ENCODE results near the gene COQ2. TPM values are rescaled to one million over a fixed set of nuclear protein-coding genes. Genes with fewer than 3 reads are reported as not detected.

The COQ2 gene
- total and polyA plus RNA-seq, 10 donors = 5.4 to 26.9 (median 22.8) TPM

DNA sequence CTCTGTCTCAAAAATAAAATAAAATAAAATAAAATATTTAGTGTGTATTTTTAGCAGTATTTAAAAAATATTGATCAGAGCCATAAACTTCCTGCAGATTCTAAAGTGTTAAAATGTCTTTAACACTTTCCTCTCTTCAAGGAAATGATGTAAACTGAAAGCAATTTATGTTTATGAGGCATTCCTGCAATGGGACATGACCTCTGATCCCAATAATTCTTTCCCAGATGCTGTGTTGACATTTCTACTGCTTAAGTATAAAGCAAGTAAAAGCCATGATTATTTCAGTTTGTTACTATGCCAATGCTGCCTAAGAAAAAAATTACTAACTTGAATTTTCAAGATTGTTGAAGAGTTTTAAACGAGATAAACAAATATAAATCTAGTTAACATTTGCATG lies 29.0 kb downstream of the COQ2 start:
- TF ChIP-seq, protein P1, sequence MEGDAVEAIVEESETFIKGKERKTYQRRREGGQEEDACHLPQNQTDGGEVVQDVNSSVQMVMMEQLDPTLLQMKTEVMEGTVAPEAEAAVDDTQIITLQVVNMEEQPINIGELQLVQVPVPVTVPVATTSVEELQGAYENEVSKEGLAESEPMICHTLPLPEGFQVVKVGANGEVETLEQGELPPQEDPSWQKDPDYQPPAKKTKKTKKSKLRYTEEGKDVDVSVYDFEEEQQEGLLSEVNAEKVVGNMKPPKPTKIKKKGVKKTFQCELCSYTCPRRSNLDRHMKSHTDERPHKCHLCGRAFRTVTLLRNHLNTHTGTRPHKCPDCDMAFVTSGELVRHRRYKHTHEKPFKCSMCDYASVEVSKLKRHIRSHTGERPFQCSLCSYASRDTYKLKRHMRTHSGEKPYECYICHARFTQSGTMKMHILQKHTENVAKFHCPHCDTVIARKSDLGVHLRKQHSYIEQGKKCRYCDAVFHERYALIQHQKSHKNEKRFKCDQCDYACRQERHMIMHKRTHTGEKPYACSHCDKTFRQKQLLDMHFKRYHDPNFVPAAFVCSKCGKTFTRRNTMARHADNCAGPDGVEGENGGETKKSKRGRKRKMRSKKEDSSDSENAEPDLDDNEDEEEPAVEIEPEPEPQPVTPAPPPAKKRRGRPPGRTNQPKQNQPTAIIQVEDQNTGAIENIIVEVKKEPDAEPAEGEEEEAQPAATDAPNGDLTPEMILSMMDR (IDR thresholded peaks at IDR 0.05 in 8 of 11, conservative IDR thresholded peaks at IDR 0.05 in 3 of 11) = no peak
- no peak for TF ChIP-seq POLR2A (IDR thresholded peaks at IDR 0.05)
- TF ChIP-seq POLR2AphosphoS5 (IDR thresholded peaks at IDR 0.05) = no peak
- Histone ChIP-seq H3K36me3 (peaks cover 0 to 5% (median 0%) of the 10 kb centered on the region in 6 donors), H3K4me1 (peaks cover 19 to 98% (median 55%) of the 10 kb centered on the region in 6 donors), H3K27ac (peak overlapping the region; percentile 37 to 84 (median 76)), H3K27me3 (replicated peaks in 1 of 7) (no peaks in the 10 kb centered on the region), H3K4me3 (no peak overlapping the region), H3K9me3 (no peaks in the 10 kb centered on the region)
- DNase-seq = no peak
- 43 to 67% (median 56%) methylated on average over 1 of the region's 1 CpG for WGBS, 5 donors
- intact Hi-C loops (cut with DNase I; ENCODE audit: low total_unique reads) = loop anchor here (5.0 kb wide), 1 partner anchor 183 kb away; no protein-coding TSS in a partner anchor

DNA sequence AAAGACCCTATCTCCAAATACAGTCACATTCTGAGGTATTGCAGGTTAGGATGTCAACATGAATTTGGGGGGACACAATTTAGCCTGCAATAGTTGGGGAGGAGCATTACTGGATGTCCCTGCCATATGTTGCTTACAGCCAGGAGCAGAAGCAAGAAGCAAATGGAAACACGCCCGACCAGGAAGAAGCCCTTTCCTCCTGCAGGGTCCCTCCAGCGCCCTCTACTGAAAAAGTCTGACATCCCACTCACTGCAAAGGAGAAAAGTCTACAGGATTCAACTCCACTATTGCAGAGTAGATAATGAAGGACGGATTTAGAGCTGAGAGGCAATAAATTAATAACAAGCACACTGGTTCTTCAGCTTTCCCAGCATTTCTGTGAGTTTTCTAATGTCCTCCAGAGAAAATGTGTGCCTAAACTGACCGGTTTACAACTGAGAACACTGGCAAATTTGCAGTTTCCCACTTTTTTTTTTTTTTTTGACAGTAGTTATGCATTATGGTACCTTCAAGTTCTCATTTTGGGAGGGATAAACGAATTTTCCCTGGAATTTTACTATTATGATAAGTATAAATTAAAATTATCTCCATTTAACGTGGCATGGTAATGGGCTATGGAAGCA lies 31.7 kb downstream of the COQ2 start:
- Histone ChIP-seq H3K27me3 (replicated peaks in 1 of 7) (no peaks in the 10 kb centered on the region), H3K9me3 (no peaks in the 10 kb centered on the region), H3K36me3 (peaks cover 0 to 2% (median 0%) of the 10 kb centered on the region in 6 donors), H3K27ac (peak overlapping the region in 3 of 8 donors; percentile 37 to 62 (median 41)), H3K4me3 (no peak overlapping the region), H3K4me1 (peaks cover 19 to 71% (median 40%) of the 10 kb centered on the region in 6 donors)
- intact Hi-C loops (cut with DNase I; ENCODE audit: low total_unique reads) = no loop called here
- TF ChIP-seq POLR2AphosphoS5 (IDR thresholded peaks at IDR 0.05) = peak in 1 of 3 donors; percentile 72
- TF ChIP-seq, protein P1 (IDR thresholded peaks at IDR 0.05 in 8 of 11, conservative IDR thresholded peaks at IDR 0.05 in 3 of 11) = peak; percentile 56 to 86 (median 79)
- TF ChIP-seq POLR2A (IDR thresholded peaks at IDR 0.05) = no peak
- DNase-seq = peak; percentile 83
- WGBS, 5 donors = 27 to 30% (median 29%) methylated on average over 7 of the region's 7 CpGs

DNA sequence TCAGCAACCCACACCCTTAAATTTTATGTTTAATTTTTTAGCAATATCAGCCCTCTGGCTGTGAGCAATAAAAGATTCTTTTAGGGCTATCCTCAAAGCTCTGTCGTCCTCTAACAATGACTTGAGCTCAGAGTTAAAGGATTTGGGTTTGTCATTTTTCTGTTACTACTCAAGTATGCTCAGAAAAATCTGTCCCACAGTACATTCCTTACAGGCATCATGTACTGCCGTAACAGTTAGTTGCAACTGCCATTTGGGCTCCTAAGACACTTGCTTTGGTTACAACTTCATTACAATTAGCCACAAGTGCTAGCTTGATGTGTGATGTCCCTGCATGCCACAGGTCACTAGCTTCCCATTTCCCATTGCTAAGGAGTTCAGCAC lies 33.2 kb downstream of the COQ2 start:
- no peak overlapping the region for H3K4me3 ChIP-seq
- DNase-seq = no peak
- no peaks in the 10 kb centered on the region for H3K27me3 ChIP-seq (replicated peaks in 1 of 7)
- 52 to 96% (median 86%) methylated on average over 2 of the region's 2 CpGs for whole genome bisulfite sequencing, 5 donors
- TF ChIP-seq, protein P1 (IDR thresholded peaks at IDR 0.05 in 8 of 11, conservative IDR thresholded peaks at IDR 0.05 in 3 of 11) = no peak
- TF ChIP-seq POLR2AphosphoS5 (IDR thresholded peaks at IDR 0.05) (no peak), POLR2A (IDR thresholded peaks at IDR 0.05) (no peak)
- no peaks in the 10 kb centered on the region for H3K36me3 ChIP-seq
- H3K9me3 ChIP-seq = no peaks in the 10 kb centered on the region
- intact Hi-C loops (cut with DNase I; ENCODE audit: low total_unique reads) = no loop called here
- peak overlapping the region in 3 of 8 donors; percentile 37 to 62 (median 41) for H3K27ac ChIP-seq
- peaks cover 16 to 63% (median 34%) of the 10 kb centered on the region in 6 donors for H3K4me1 ChIP-seq

DNA sequence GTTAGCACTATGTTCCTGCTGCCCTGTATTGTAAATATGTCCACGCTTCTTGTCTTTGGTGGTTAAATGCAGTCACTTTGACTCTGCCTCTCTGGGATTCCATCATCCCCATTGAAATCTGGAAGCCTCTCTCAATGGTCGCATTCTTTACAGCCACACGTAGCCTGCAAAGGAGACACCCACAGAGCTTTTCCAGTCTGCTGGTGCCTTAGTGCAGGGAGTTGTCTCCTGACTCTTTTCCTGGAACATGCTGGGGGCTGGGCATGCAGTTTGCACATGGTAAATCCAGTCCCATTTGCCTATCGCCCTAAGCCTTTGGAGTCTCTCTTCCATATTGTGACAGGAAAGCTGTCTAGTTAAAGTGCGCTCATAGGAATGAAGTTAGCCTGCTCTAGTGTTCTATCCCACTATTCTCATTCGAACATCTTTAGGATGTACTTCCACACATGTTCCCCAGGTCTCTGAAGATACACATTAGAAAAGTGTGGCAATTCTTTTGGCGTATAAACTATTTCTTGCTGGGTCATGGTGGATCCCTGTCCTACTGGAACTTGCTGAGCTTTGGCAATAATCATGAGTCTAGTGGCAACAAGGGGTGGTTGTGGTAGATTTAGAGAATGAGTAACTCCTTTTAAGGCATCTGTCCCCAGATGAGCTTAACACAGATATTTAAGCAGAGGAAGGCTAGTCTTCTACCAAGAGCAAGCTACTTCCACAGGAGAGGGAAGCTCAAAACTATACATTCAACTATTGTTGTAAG lies 33.7 kb downstream of the COQ2 start:
- TF ChIP-seq POLR2A (IDR thresholded peaks at IDR 0.05) (no peak), POLR2AphosphoS5 (IDR thresholded peaks at IDR 0.05) (no peak)
- TF ChIP-seq, protein P1 (IDR thresholded peaks at IDR 0.05 in 8 of 11, conservative IDR thresholded peaks at IDR 0.05 in 3 of 11) = no peak
- WGBS, 5 donors = 75 to 94% (median 88%) methylated on average over 7 of the region's 7 CpGs
- Histone ChIP-seq H3K27ac (peak overlapping the region in 3 of 8 donors; percentile 37 to 62 (median 41)), H3K4me3 (no peak overlapping the region), H3K36me3 (no peaks in the 10 kb centered on the region), H3K27me3 (replicated peaks in 1 of 7) (no peaks in the 10 kb centered on the region), H3K9me3 (no peaks in the 10 kb centered on the region), H3K4me1 (peaks cover 11 to 57% (median 28%) of the 10 kb centered on the region in 6 donors)
- no peak for DNase-seq
- intact Hi-C loops (cut with DNase I; ENCODE audit: low total_unique reads) = no loop called here
